Lower leg skin (tissue), 4 donors: ENCODE data around the gene OSGIN1. TPM values are rescaled to one million over a fixed set of nuclear protein-coding genes. Genes with fewer than 3 reads are reported as not detected.

Experiments
- DNase-seq, 2 donors: peaks; one replicate each; pipeline ENCODE4 v3.0.0-alpha.2; 2019; ENCODE audit warnings: low spot score in 2 of 2
- H3K4me3 ChIP-seq: fragments of 200-600 bp; sonication (generic); 2 replicates; pipeline ENCODE4 v1.5.1; 2017; ENCODE audit warnings: mild to moderate bottlenecking, low read depth; ENCODE audit not compliant: poor library complexity, severe bottlenecking
- CTCF ChIP-seq, 3 donors: fragments of 450-650 bp; IDR thresholded peaks; one replicate each; pipeline ENCODE4 v1.5.1; 2016; ENCODE audit warnings: antibody characterized with exemption in 3 of 3, mild to moderate bottlenecking in 3 of 3, moderate library complexity in 2 of 3
- POLR2A ChIP-seq, 2 donors: fragments of 450-650 bp; IDR thresholded peaks; one replicate each; pipeline ENCODE4 v1.6.1; 2016 to 2017; ENCODE audit warnings: antibody characterized with exemption in 2 of 2, mild to moderate bottlenecking in 1 of 2, moderate library complexity in 1 of 2
- WGBS, 2 donors: methylation state at CpG; one replicate each; pipeline ENCODE4 v1.1.5; 2018; 5-methylcytosine and 5-hydroxymethylcytosine counted together
- intact Hi-C: fragments of 100-400 bp; cut with DNase I; formaldehyde crosslinking; loops from one replicate; pipeline ENCODE4 v1.15.0; 2023; ENCODE audit warnings: low total_unique reads
- total RNA-seq, 4 donors: library from RNA; depleted of rRNA; stranded (reverse); fragments of >200 nt; gene quantifications; one replicate each; pipeline ENCODE4 v1.1.0, GENCODE V29; 2016

The OSGIN1 gene
- total RNA-seq, 4 donors from 2014 or later = 1.1 to 3.2 (median 2.4) TPM

- WGBS, 2 donors = 81 to 82% methylated on average over 11 of the region's 11 CpGs
- no peak overlapping the region for H3K4me3 ChIP-seq
- intact Hi-C loops = no loop called here
- DNase-seq = no peak
- TF ChIP-seq POLR2A (IDR thresholded peaks at IDR 0.05) (no peak), CTCF (IDR thresholded peaks at IDR 0.05) (peak in 1 of 3 donors; percentile 97)
These were observed 10.1 kb upstream of the OSGIN1 start for GRCh38 chr16:83942815-83943515.

GRCh38 chr16:83943516-83944050 is 9.5 kb upstream of the OSGIN1 start:
- no peak for DNase-seq
- H3K4me3 ChIP-seq = no peak overlapping the region
- intact Hi-C loops = no loop called here
- 82 to 87% methylated on average over 9 to 10 of the region's 10 CpGs for WGBS, 2 donors
- TF ChIP-seq CTCF (IDR thresholded peaks at IDR 0.05) = no peak
- TF ChIP-seq POLR2A (IDR thresholded peaks at IDR 0.05) = no peak

DNA sequence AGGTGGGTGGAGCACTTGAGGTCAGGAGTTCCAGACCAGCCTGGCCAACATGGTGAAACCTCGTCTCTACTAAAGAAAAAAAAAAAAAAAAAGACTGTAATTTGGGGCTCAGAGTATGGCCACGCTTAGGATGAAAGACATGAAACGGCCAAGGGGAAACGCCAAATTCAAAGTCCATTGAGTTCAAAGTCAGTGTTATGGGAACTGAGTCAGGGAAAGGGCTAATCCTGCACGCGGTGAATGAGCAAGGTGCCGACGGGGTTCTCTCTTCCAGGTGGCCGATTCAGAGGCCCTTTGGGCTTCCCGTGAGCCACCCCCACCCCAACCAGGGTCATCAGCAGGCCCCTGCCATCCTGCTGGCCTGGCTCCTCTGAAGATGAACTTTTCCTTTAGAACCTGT is 7.5 kb upstream of the OSGIN1 start:
- no peak overlapping the region for H3K4me3 ChIP-seq
- no peak for DNase-seq
- 92 to 94% methylated on average over 10 of the region's 10 CpGs for WGBS, 2 donors
- TF ChIP-seq CTCF (IDR thresholded peaks at IDR 0.05) (no peak), POLR2A (IDR thresholded peaks at IDR 0.05) (no peak)
- intact Hi-C loops = loop anchor here (5.0 kb wide), 1 partner anchor 232 kb away; no protein-coding TSS in a partner anchor

- WGBS, 2 donors = 80 to 94% methylated on average over 24 of the region's 24 CpGs
- intact Hi-C loops = loop anchor here (5.0 kb wide), 1 partner anchor 231 kb away; no protein-coding TSS in a partner anchor
- no peak for TF ChIP-seq CTCF (IDR thresholded peaks at IDR 0.05)
- no peak for TF ChIP-seq POLR2A (IDR thresholded peaks at IDR 0.05)
- DNase-seq = no peak
- H3K4me3 ChIP-seq = no peak overlapping the region
These were observed 6.8 kb upstream of the OSGIN1 start for GRCh38 chr16:83946154-83946780.

DNA sequence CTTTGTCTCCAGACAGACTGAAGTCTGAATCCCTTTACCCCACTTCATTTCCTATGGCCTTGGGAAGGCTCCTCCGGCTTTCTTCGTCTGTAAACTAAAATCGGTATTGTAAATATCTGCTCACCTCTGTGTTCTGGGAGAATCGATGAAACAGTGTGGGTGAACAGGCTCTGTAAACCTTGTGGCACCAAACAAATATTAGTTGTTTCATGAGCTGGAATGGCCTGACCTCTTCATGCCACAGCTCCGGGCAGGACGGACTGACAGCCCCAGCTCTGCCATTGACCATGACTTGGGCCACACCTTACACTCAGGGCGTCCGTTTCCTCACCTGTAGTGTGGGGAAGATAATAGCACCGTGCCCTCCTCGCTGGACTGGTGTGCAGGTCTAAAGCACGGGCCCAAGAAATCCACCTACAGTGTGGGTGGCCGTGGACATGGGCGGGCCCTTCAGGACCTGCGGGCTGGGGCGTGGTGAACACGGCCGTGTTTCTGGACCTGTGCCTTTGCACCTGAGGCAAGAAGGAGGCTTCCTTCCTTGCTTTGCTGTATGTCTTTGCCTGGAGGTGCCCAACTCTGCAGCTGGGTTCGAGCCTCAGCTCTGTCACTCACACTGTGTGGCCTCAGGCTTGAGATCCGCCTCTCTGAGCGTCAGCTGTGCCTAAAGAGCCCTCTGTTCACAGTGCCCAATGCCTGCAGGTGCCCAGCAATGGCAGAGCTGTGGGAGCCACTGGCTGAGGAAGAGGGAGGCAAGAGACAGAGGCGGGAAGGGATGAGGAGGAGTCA is 6.1 kb upstream of the OSGIN1 start:
- intact Hi-C loops = loop anchor here (5.0 kb wide), 1 partner anchor 230 kb away; no protein-coding TSS in a partner anchor
- no peak for DNase-seq
- no peak overlapping the region for H3K4me3 ChIP-seq
- 65 to 69% methylated on average over 21 of the region's 21 CpGs for WGBS, 2 donors
- TF ChIP-seq POLR2A (IDR thresholded peaks at IDR 0.05) (no peak), CTCF (IDR thresholded peaks at IDR 0.05) (no peak)
